Caco-2 (cell line): Measurements from ENCODE around the gene PLEKHA4. TPM values are rescaled to one million over a fixed set of nuclear protein-coding genes. Genes with fewer than 3 reads are reported as not detected.
A peak's percentile ranks its signal among the peaks of the same experiment; 100 is the strongest.
"Not testable (repeated sequence)": the region's sequence is repeated elsewhere in the genome, so short reads cannot be mapped to it uniquely, and the experiment has no call there.

Source experiments
- BruUV-seq: library from RNA; stranded (reverse); fragments of 400-500 nt; replicated peaks from 2 replicates; lab custom pipeline; 2021; lab: Mats Ljungman, UMichigan
- CTCF ChIA-PET: fragments of 300-600 bp; sonication (Branson Sonifier 250); formaldehyde crosslinking; loops from one replicate; lab custom pipeline; 2022; ENCODE audit warnings: antibody characterized with exemption; lab: Charles Lee
- POLR2A ChIA-PET: fragments of 300-600 bp; sonication (Branson Sonifier 250); formaldehyde crosslinking; loops from one replicate; lab custom pipeline; 2022; ENCODE audit warnings: antibody characterized with exemption; lab: Charles Lee
- DNase-seq, 2 experiments: peaks; one replicate each; pipeline versions ENCODE4 v3.0.0 to v3.0.0-alpha.2; 2020 to 2022
- H3K27me3 ChIP-seq: replicated peaks from 2 replicates; pipeline ENCODE4 v1.6.0; 2011; ENCODE audit warnings: low read length; ENCODE audit not compliant: control insufficient read depth, insufficient read depth
- H3K36me3 ChIP-seq: 2 replicates; pipeline ENCODE4 v1.5.1; 2011; ENCODE audit warnings: low read length; ENCODE audit not compliant: control insufficient read depth, insufficient read depth
- H3K4me1 ChIP-seq: fragments of 250-450 bp; sonication (Bioruptor Pico); 2 replicates; pipeline ENCODE4 v1.5.1; 2020; ENCODE audit warnings: mild to moderate bottlenecking
- H3K4me3 ChIP-seq: 2 replicates; pipeline ENCODE4 v1.5.1; 2011; ENCODE audit warnings: low read depth, mild to moderate bottlenecking, control low read depth, low read length
- H3K9me3 ChIP-seq: fragments of 250-450 bp; sonication (Bioruptor Pico); 2 replicates; pipeline ENCODE4 v1.5.1; 2020; ENCODE audit warnings: mild to moderate bottlenecking, moderate library complexity
- H3K27ac Mint-ChIP-seq: one replicate; pipeline ENCODE4 v1.8.0; 2022; ENCODE audit warnings: mixed read lengths; ENCODE audit not compliant: unreplicated experiment
- H3K27me3 Mint-ChIP-seq: one replicate; pipeline ENCODE4 v1.8.0; 2022; ENCODE audit warnings: mixed read lengths; ENCODE audit not compliant: insufficient read depth, unreplicated experiment
- H3K36me3 Mint-ChIP-seq: one replicate; pipeline ENCODE4 v1.8.0; 2022; ENCODE audit warnings: mild to moderate bottlenecking, mixed read lengths; ENCODE audit not compliant: insufficient read depth, unreplicated experiment
- H3K4me1 Mint-ChIP-seq: one replicate; pipeline ENCODE4 v1.8.0; 2022; ENCODE audit warnings: low read depth, mixed read lengths; ENCODE audit not compliant: unreplicated experiment
- H3K4me3 Mint-ChIP-seq: one replicate; pipeline ENCODE4 v1.8.0; 2022; ENCODE audit warnings: mild to moderate bottlenecking, moderate library complexity, mixed read lengths; ENCODE audit not compliant: unreplicated experiment
- H3K9me3 Mint-ChIP-seq: one replicate; pipeline ENCODE4 v1.8.0; 2022; ENCODE audit warnings: mixed read lengths; ENCODE audit not compliant: unreplicated experiment
- intact Hi-C: fragments of 100-400 bp; cut with micrococcal nuclease; formaldehyde crosslinking; loops from one replicate; pipeline ENCODE4 v1.10.0; 2022; ENCODE audit not compliant: unreplicated experiment
- total RNA-seq: library from RNA; stranded (reverse); gene quantifications from 2 replicates; pipeline ENCODE4 v1.2.3, GENCODE V29; 2022
- TF ChIP-seq, protein P1 (sequence below), 2 experiments: fragments of 200-600 bp in 1 of 2; IDR thresholded peaks; 1 replicate in 1 of 2; 2 replicates in 1 of 2; pipeline versions ENCODE4 v1.5.1 to v1.8.0; 2011 to 2022; ENCODE audit warnings: antibody characterized with exemption in 1 of 2, control low read depth in 1 of 2, inconsistent platforms in 1 of 2, low read depth in 1 of 2, low read length in 1 of 2, mild to moderate bottlenecking in 1 of 2, moderate library complexity in 1 of 2; ENCODE audit not compliant: insufficient read depth in 1 of 2, severe bottlenecking in 1 of 2, unreplicated experiment in 1 of 2

The PLEKHA4 gene
- total RNA-seq, 1 experiment from 2014 or later: 3.9 TPM

DNA sequence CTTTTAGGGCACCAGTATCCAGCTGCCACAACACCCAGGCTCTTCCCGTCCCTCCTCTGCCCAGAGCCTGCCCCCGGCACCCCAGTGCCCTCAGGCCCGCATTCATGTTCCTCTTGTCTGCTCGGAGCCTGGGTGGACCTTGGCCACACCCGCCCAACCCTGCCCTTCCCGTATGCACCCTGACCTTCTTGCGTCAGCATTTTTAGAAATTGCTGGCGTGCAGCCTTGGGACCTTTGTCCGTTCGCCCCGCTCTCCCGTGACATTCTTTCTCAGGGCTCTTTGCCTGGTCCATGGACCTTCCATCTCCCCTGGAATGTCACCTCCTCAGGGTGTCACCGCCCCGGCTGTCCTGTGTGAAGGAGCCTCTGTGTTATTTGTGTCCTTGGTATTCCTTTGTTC is 39.3 kb upstream of the PLEKHA4 start:
- Histone ChIP-seq H3K9me3 (no peaks in the 10 kb centered on the region), H3K4me3 (no peak overlapping the region), H3K4me1 (peaks cover 16% of the 10 kb centered on the region), H3K27me3 (no peaks in the 10 kb centered on the region), H3K36me3 (peaks cover 2% of the 10 kb centered on the region; the same call in 1 of the 2 replicates)
- peak; percentile 72 to 88 for DNase-seq
- no TSS peak for BruUV-seq
- Mint-ChIP-seq H3K4me1 (peaks cover 11% of the 10 kb centered on the region), H3K9me3 (no peaks in the 10 kb centered on the region), H3K4me3 (peak overlapping the region; percentile 39), H3K27me3 (no peaks in the 10 kb centered on the region), H3K36me3 (peaks cover 65% of the 10 kb centered on the region), H3K27ac (peak overlapping the region; percentile 71)
- intact Hi-C loops: no loop called here
- CTCF ChIA-PET: no interaction called here
- TF ChIP-seq, protein P1, sequence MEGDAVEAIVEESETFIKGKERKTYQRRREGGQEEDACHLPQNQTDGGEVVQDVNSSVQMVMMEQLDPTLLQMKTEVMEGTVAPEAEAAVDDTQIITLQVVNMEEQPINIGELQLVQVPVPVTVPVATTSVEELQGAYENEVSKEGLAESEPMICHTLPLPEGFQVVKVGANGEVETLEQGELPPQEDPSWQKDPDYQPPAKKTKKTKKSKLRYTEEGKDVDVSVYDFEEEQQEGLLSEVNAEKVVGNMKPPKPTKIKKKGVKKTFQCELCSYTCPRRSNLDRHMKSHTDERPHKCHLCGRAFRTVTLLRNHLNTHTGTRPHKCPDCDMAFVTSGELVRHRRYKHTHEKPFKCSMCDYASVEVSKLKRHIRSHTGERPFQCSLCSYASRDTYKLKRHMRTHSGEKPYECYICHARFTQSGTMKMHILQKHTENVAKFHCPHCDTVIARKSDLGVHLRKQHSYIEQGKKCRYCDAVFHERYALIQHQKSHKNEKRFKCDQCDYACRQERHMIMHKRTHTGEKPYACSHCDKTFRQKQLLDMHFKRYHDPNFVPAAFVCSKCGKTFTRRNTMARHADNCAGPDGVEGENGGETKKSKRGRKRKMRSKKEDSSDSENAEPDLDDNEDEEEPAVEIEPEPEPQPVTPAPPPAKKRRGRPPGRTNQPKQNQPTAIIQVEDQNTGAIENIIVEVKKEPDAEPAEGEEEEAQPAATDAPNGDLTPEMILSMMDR (IDR thresholded peaks at IDR 0.05; ENCODE audit: insufficient read depth in 1 of 2, low read depth in 1 of 2, low read length in 1 of 2, severe bottlenecking in 1 of 2, unreplicated experiment in 1 of 2): no peak
- POLR2A ChIA-PET: no interaction called here

DNA sequence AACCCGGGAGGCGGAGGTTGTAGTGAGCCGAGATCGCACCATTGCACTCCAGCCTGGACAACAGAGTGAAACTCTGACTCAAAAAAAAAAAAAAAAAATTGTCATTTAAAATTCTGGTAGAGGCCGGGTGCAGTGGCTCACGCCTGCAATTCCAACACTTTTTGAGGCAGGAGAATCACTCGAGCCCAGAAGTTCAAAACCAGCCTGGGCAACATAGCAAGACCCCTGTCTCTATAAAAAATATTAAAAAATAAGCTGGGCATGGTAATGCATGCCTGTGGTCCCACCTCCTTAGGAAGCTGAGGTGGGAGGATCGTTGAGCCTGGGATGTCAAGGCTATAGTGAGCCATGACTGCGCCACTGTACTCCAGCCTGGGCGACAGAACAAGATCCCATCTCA is 37.9 kb upstream of the PLEKHA4 start:
- H3K27me3 Mint-ChIP-seq: no peaks in the 10 kb centered on the region
- H3K9me3 Mint-ChIP-seq: no peaks in the 10 kb centered on the region
- no peak overlapping the region for H3K4me3 ChIP-seq
- CTCF ChIA-PET: interaction anchor here (0.7 kb wide), 1 partner anchor 64 kb away, joined by 6 read pairs; no protein-coding TSS in a partner anchor
- no peak overlapping the region for H3K27ac Mint-ChIP-seq
- H3K4me1 Mint-ChIP-seq: peaks cover 11% of the 10 kb centered on the region
- H3K4me3 Mint-ChIP-seq: no peak overlapping the region
- H3K9me3 ChIP-seq: no peaks in the 10 kb centered on the region
- H3K36me3 ChIP-seq: peaks cover 2% of the 10 kb centered on the region; the same call in 1 of the 2 replicates
- H3K4me1 ChIP-seq: peaks cover 18% of the 10 kb centered on the region
- POLR2A ChIA-PET: no interaction called here
- TF ChIP-seq, protein P1 (IDR thresholded peaks at IDR 0.05; ENCODE audit: insufficient read depth in 1 of 2, low read depth in 1 of 2, low read length in 1 of 2, severe bottlenecking in 1 of 2, unreplicated experiment in 1 of 2): no peak
- no TSS peak for BruUV-seq
- intact Hi-C loops: no loop called here
- H3K36me3 Mint-ChIP-seq: peaks cover 54% of the 10 kb centered on the region
- no peak for DNase-seq
- no peaks in the 10 kb centered on the region for H3K27me3 ChIP-seq

DNA sequence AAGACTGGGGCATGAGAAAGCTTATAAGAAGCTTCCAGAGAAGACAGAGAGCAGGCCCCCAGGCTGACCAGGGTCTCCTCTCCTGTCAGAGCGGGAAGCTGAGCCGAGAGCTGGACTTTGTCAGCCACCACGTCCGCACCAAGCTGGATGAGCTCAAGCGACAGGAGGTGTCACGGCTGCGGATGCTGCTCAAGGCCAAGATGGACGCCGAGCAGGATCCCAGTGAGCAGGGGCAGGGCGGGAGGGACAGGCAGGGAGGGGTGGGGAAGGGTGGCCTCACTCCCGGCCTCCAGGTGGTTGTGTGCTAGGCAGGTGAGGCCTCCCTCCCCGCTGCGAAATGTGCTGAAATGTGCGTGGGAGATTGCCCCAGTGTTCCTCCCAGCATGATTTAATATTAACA is 37.2 kb upstream of the PLEKHA4 start:
- POLR2A ChIA-PET: no interaction called here
- H3K36me3 ChIP-seq: peaks cover 2% of the 10 kb centered on the region; the same call in 1 of the 2 replicates
- no peaks in the 10 kb centered on the region for H3K27me3 Mint-ChIP-seq
- H3K27ac Mint-ChIP-seq: no peak overlapping the region
- no peaks in the 10 kb centered on the region for H3K9me3 ChIP-seq
- intact Hi-C loops: no loop called here
- no peak for DNase-seq
- H3K9me3 Mint-ChIP-seq: no peaks in the 10 kb centered on the region
- H3K4me1 ChIP-seq: peaks cover 24% of the 10 kb centered on the region
- peaks cover 16% of the 10 kb centered on the region for H3K4me1 Mint-ChIP-seq
- H3K4me3 ChIP-seq: no peak overlapping the region
- TF ChIP-seq, protein P1 (IDR thresholded peaks at IDR 0.05; ENCODE audit: insufficient read depth in 1 of 2, low read depth in 1 of 2, low read length in 1 of 2, severe bottlenecking in 1 of 2, unreplicated experiment in 1 of 2): no peak
- peaks cover 54% of the 10 kb centered on the region for H3K36me3 Mint-ChIP-seq
- H3K4me3 Mint-ChIP-seq: no peak overlapping the region
- BruUV-seq: no TSS peak
- CTCF ChIA-PET: interaction anchor here (0.5 kb wide), 1 partner anchor 27 kb away, joined by 3 read pairs; no protein-coding TSS in a partner anchor
- no peaks in the 10 kb centered on the region for H3K27me3 ChIP-seq

DNA sequence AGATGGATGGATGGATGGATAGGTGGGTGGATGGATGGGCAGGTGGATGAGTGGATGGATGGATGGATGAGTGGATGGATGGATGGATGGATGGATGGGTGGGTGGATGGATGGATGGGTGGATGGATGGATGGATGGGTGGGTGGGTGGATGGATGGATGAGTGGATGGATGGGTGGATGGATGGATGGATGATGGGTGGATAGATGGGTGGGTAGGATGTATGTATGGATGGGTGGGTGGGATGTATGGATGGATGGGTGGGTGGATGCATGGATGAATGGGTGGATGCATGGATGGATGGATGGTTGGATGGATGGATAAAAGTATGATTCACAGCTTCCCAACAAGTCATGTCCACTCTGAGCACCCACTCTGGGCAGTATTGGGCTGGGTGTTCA is 35.4 kb upstream of the PLEKHA4 start:
- BruUV-seq, POLR2A ChIA-PET, H3K4me3 ChIP-seq: not testable (repeated sequence)

DNA sequence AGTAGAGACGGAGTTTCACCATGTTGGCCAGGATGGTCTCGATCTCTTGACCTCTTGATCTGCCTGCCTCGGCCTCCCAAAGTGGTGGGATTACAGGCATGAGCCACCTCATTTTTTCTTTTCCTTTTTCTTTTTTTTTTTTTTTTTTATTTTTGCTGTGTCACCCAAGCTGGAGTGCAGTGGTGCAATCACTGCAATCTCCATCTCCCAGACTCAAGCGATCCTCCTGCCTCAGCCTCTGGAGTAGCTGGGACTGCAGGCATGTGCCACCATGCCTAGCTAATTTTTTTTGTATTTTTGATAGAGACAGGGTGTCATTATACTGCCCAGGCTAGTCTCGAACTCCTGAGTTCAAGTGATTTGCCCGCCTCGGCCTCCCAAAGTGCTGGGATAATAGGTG is 33.9 kb upstream of the PLEKHA4 start:
- intact Hi-C loops, BruUV-seq, CTCF ChIA-PET, H3K4me3 Mint-ChIP-seq, DNase-seq, H3K27me3 Mint-ChIP-seq, H3K36me3 ChIP-seq, POLR2A ChIA-PET, H3K4me1 Mint-ChIP-seq, H3K4me3 ChIP-seq, H3K9me3 ChIP-seq, H3K27ac Mint-ChIP-seq, H3K9me3 Mint-ChIP-seq, H3K27me3 ChIP-seq: not testable (repeated sequence)
- H3K36me3 Mint-ChIP-seq: peaks cover 48% of the 10 kb centered on the region
- H3K4me1 ChIP-seq: peaks cover 14% of the 10 kb centered on the region

More for the DNA sequence above, 35.4 kb upstream of the PLEKHA4 start:
- peaks cover 29% of the 10 kb centered on the region for H3K4me1 ChIP-seq
- Mint-ChIP-seq H3K36me3 (peaks cover 57% of the 10 kb centered on the region), H3K4me1 (peaks cover 16% of the 10 kb centered on the region)
- H3K9me3 Mint-ChIP-seq, intact Hi-C loops, H3K27me3 ChIP-seq, H3K27ac Mint-ChIP-seq, H3K4me3 Mint-ChIP-seq, H3K9me3 ChIP-seq, H3K36me3 ChIP-seq, CTCF ChIA-PET, H3K27me3 Mint-ChIP-seq, DNase-seq: not testable (repeated sequence)
